ENCODE measurements around the gene CEP112.

The CEP112 gene

DNA sequence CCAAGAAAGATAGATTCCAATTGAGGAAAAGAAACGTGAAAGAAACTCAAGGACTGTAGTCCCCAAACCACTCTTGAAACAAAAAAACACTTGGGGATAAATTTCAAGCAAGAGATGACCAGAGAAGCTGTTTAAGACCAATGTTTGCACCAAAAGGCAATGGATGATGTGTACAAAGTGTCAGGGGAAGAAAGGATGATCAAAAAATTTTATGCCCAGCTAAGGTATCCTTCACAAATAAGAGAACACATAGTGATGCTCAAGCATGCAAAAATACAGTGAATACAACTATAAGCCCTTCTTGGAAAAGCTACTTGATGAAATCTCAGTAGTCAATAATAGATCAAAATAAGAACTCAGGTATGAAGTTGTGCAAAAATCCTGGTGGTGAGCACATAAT lies 281.1 kb downstream of the CEP112 start:
- TF ChIP-seq, protein P1, sequence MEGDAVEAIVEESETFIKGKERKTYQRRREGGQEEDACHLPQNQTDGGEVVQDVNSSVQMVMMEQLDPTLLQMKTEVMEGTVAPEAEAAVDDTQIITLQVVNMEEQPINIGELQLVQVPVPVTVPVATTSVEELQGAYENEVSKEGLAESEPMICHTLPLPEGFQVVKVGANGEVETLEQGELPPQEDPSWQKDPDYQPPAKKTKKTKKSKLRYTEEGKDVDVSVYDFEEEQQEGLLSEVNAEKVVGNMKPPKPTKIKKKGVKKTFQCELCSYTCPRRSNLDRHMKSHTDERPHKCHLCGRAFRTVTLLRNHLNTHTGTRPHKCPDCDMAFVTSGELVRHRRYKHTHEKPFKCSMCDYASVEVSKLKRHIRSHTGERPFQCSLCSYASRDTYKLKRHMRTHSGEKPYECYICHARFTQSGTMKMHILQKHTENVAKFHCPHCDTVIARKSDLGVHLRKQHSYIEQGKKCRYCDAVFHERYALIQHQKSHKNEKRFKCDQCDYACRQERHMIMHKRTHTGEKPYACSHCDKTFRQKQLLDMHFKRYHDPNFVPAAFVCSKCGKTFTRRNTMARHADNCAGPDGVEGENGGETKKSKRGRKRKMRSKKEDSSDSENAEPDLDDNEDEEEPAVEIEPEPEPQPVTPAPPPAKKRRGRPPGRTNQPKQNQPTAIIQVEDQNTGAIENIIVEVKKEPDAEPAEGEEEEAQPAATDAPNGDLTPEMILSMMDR (IDR thresholded peaks at IDR 0.05; ENCODE audit: insufficient read depth, low read length, missing control alignments) = no peak
- ChIA-PET POLR2A (no interaction called here), CTCF (no interaction called here)

DNA sequence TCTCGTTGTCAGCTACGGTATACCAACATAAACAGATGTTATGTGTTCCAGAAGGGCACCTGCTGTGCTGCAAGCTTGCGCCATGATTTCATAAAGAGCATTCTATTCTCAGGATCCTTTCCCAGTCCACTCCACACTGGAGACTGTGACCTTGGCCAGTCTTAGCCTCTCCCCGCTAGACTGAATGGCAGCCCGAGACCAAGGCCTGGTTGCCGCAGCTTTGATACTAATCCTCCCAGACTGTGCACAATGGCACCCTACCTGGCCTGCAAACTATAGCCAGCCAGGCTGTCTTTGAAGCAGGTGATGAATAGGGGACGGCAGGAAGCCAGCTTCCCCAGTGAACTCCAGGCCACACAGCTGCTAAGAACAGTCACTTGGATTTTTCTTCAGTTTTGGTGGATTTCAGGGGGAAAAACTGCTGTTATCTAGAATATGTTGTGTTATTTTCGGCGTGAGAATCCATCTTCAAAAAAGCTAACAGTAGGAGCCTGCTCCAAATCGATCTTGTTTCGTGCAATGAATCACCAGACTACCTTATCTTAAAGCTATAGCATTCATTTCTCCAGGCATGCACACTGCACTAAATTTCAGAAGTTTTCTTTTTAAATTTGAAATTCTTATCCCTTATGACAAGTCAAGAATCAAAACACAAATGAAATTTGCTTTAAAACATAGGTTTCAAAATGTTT lies 289.0 kb downstream of the CEP112 start:
- ChIA-PET CTCF (interaction anchor here (1.2 kb wide), 1 partner anchor 9 kb away, joined by 3 read pairs; no protein-coding TSS in a partner anchor), POLR2A (no interaction called here)
- DNase-seq (ENCODE audit: low read depth, low spot score) = no peak
- no peak overlapping the region for H3K4me3 ChIP-seq (ENCODE audit: low read depth, low read length)
- TF ChIP-seq, protein P1 (IDR thresholded peaks at IDR 0.05; ENCODE audit: insufficient read depth, low read length, missing control alignments) = no peak

More for the DNA sequence above, 281.1 kb downstream of the CEP112 start:
- DNase-seq (ENCODE audit: low read depth, low spot score) = no peak
- no peak overlapping the region for H3K4me3 ChIP-seq (ENCODE audit: low read depth, low read length)

DNA sequence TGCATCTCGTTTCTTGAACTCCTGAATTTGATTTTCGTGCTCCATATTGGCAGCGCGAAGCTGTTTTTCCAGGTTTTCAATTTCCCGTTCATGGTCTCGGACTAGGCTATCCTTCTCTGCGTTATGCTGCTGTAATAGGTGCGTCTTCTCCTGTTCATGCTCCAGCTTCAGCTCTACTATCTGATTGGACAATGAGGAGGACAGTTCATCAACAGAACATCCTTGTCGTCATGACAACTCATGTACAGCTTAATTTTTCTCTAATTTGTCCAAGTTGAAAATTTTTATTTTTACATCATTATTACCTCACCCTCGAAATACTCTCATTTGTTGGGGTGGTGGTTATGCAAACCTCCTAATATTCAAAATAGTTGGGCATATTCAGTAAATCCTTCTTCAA lies 289.8 kb downstream of the CEP112 start:
- no peak for DNase-seq (ENCODE audit: low read depth, low spot score)
- no peak overlapping the region for H3K4me3 ChIP-seq (ENCODE audit: low read depth, low read length)
- ChIA-PET CTCF (interaction anchor here (1.2 kb wide), 1 partner anchor 10 kb away, joined by 3 read pairs; no protein-coding TSS in a partner anchor), POLR2A (no interaction called here)
- TF ChIP-seq, protein P1 (IDR thresholded peaks at IDR 0.05; ENCODE audit: insufficient read depth, low read length, missing control alignments) = no peak

DNA sequence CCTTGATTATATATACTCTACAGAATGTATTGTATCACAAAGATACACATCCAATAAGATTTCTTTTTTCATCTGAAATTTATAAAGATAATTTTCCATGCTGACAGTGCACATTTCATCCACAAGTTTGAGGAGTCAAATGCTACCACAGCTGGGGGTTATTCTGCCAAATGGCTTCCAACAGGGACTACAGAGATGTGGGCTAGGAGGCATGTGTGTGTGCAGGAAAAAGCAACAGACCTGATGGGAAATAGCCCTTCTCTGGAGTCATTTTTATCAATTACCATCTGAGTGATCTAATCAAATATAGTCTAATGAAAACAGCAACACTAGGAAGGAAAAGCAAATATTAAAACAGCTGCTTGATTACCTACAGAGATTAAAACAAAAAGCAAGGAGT lies 290.5 kb downstream of the CEP112 start:
- TF ChIP-seq, protein P1 (IDR thresholded peaks at IDR 0.05; ENCODE audit: insufficient read depth, low read length, missing control alignments) = no peak
- ChIA-PET POLR2A (no interaction called here), CTCF (no interaction called here)
- DNase-seq (ENCODE audit: low read depth, low spot score) = no peak
- no peak overlapping the region for H3K4me3 ChIP-seq (ENCODE audit: low read depth, low read length)

DNA sequence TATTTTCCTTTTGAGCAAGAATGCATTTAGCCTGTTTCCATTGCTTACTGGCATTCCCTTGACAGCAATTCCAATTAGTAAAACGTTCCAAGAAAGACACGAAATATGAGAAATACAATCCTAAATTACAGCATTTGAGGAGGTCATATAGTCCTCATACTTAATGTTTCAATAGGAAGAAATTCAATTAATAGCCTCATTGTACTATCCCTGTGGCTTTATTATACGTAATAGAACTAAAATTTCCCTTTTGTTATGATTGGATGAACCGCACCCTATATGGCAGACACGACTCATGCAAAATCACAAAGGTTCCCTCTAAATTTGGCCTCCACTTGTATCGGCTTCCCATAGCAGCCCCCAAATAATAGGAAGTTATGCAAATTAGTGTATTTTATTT lies 291.7 kb downstream of the CEP112 start:
- DNase-seq (ENCODE audit: low read depth, low spot score) = no peak
- TF ChIP-seq, protein P1 (IDR thresholded peaks at IDR 0.05; ENCODE audit: insufficient read depth, low read length, missing control alignments) = no peak
- no peak overlapping the region for H3K4me3 ChIP-seq (ENCODE audit: low read depth, low read length)
- POLR2A ChIA-PET = no interaction called here
- CTCF ChIA-PET = no interaction called here

DNA sequence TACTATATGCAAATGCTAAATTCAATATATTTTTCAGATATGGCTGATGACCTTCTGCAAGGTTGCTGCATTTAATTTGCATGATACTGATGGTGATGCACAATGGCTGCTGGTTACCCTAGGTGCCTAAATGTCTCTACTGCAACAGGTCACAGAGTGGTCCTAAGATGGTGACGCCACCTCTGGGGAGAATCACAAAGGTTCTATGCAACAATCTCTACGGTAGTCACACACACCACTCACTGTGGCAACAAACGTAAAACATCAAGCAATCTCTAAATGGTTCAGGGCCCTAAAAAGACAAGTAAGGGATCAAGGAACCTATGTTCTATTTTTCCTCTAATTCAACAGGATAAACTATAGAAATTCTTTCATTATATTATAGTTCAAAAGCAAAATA lies 293.3 kb downstream of the CEP112 start:
- H3K4me3 ChIP-seq (ENCODE audit: low read depth, low read length) = no peak overlapping the region
- no peak for DNase-seq (ENCODE audit: low read depth, low spot score)
- ChIA-PET CTCF (no interaction called here), POLR2A (no interaction called here)
- TF ChIP-seq, protein P1 (IDR thresholded peaks at IDR 0.05; ENCODE audit: insufficient read depth, low read length, missing control alignments) = no peak
